ENCODE measurements around the gene RAB29.
"Not testable (repeated sequence)": the region's sequence is repeated elsewhere in the genome, so short reads cannot be mapped to it uniquely, and the experiment has no call there.

Gene RAB29

GRCh38 chr1:205720740-205721139 is 54.5 kb downstream of the RAB29 start:
- not testable (repeated sequence) for DNase-seq (ENCODE audit: low read depth in 2 of 2)

DNA sequence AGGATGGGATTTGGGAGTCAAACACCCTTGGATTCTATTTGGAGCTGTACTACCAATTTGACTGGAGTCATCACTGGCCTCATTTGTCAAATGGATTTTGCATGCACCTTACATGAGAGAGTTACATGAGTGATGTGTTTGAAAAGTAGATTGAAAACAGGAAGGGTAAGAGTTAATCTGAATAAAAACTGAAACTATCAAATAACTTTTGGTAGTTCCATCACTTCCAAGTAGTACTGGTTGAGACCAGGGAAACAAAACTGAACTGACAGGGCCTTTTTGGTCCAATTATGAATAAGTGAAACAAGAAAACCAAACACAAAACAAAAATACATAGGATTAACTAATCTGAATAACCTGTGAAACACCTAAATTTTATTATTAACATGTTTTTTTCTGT is 55.5 kb downstream of the RAB29 start:
- DNase-seq (ENCODE audit: low read depth in 2 of 2): no peak

GRCh38 chr1:205719015-205719414 is 56.3 kb downstream of the RAB29 start:
- DNase-seq (ENCODE audit: low read depth in 2 of 2): no peak

Measured in stimulated activated CD4-positive, alpha-beta T cell treated with anti-CD3 and anti-CD28 coated beads, Interleukin-12 subunit alpha, Interleukin-12 subunit beta, amount 100 ng/mL, for 24 hours (primary cell).